H1 (cell line): ENCODE results near the gene CHD9. TPM values are rescaled to one million over a fixed set of nuclear protein-coding genes. Genes with fewer than 3 reads are reported as not detected.

ENCODE experiments used
- CEBPB ChIP-seq: IDR thresholded peaks from 2 replicates; pipeline ENCODE4 v1.6.1; 2012; ENCODE audit warnings: low read depth, low read length
- CHD1 ChIP-seq: IDR thresholded peaks from 2 replicates; pipeline ENCODE4 v1.6.1; 2012; ENCODE audit warnings: low read depth, low read length, improper control_type of control experiment
- CHD7 ChIP-seq: fragments of 300-600 bp; sonication (generic); IDR thresholded peaks from 2 replicates; pipeline ENCODE4 v1.7.1; 2012; ENCODE audit warnings: low read length, moderate library complexity, mild to moderate bottlenecking, inconsistent platforms; ENCODE audit not compliant: insufficient replicate concordance
- JUN ChIP-seq: IDR thresholded peaks from 2 replicates; pipeline ENCODE4 v1.6.1; 2011; ENCODE audit warnings: low read depth, mild to moderate bottlenecking, improper control_type of control experiment, low read length
- PHF8 ChIP-seq: fragments of 200-600 bp; sonication (generic); conservative IDR thresholded peaks from 2 replicates; pipeline ENCODE4 v1.7.1; 2012; ENCODE audit warnings: low read depth, mild to moderate bottlenecking, inconsistent platforms, low read length, moderate library complexity
- POLR2A ChIP-seq, 2 experiments: IDR thresholded peaks; 1 replicate in 1 of 2; 2 replicates in 1 of 2; pipeline ENCODE4 v1.6.1; 2011; ENCODE audit warnings: low read depth in 2 of 2, low read length in 2 of 2, mild to moderate bottlenecking in 2 of 2; ENCODE audit errors: control extremely low read depth in 1 of 2
- TCF12 ChIP-seq: IDR thresholded peaks from 2 replicates; pipeline ENCODE4 v1.6.1; 2011; ENCODE audit warnings: low read depth, mild to moderate bottlenecking, low read length
- TEAD4 ChIP-seq: IDR thresholded peaks from 2 replicates; pipeline ENCODE4 v1.6.1; 2012; ENCODE audit warnings: low read depth, low read length, inconsistent platforms, mixed read lengths
- polyA plus RNA-seq, 7 experiments: library from polyadenylated mRNA; depleted of rRNA in 3 of 7; stranded (reverse) in 5 of 7; unstranded in 2 of 7; fragments of >200 nt in 5 of 7; fragments of 200-250 nt in 2 of 7; gene quantifications; 1 replicate in 5 of 7; 2 replicates in 1 of 7; 4 replicates in 1 of 7; pipeline versions ENCODE4 v1.2.1 to v1.2.3, GENCODE V29; 2011 to 2013; ENCODE audit warnings: missing spikeins in 2 of 7, mixed read lengths in 2 of 7
- total RNA-seq: library from RNA; stranded (reverse); fragmentation: NEBNext Ultra II Directional; extraction: Animal tissue kit (Norgen Biotek cat#: 25700); gene quantifications from 2 replicates; pipeline ENCODE4 v1.2.1, GENCODE V29; 2021

CHD9 gene
- total and polyA plus RNA-seq, 2 of the 8 experiments (the other 6 are each of a cell fraction or from before 2014, with no cell fraction given) = 9.9 to 32.4 TPM

- no peak for TF ChIP-seq CHD7
- no peak for TF ChIP-seq JUN
- no peak for TF ChIP-seq CEBPB
- no peak for TF ChIP-seq TCF12
- no peak for TF ChIP-seq PHF8
- no peak for TF ChIP-seq CHD1
- no peak for TF ChIP-seq POLR2A (IDR thresholded peaks at IDR 0.05; ENCODE audit: control extremely low read depth in 1 of 2, low read depth in 2 of 2, low read length in 2 of 2)
- TF ChIP-seq TEAD4 = no peak
Measured at GRCh38 chr16:53071748-53072301, 17.0 kb downstream of the CHD9 start (continued).
